Epidermal melanocyte (primary cell): ENCODE data around the gene PLN.

ENCODE experiments used
- DNase-seq: peaks from one replicate; pipeline ENCODE4 v3.0.0; 2011; ENCODE audit warnings: low spot score; ENCODE audit not compliant: insufficient read length

PLN gene

GRCh38 chr6:118578617-118579016 lies 30.5 kb downstream of the PLN start:
- DNase-seq: no peak

GRCh38 chr6:118579786-118580185 lies 31.7 kb downstream of the PLN start:
- DNase-seq: no peak

- DNase-seq: no peak
These were observed 32.7 kb downstream of the PLN start for GRCh38 chr6:118580585-118581419.

GRCh38 chr6:118581489-118581959 lies 33.4 kb downstream of the PLN start:
- DNase-seq: no peak

- no peak for DNase-seq
These were observed 36.8 kb downstream of the PLN start for GRCh38 chr6:118584911-118585310.

GRCh38 chr6:118586746-118587485 lies 38.8 kb downstream of the PLN start:
- DNase-seq: no peak

- DNase-seq: no peak
These were observed 40.5 kb downstream of the PLN start for GRCh38 chr6:118588626-118589025.

- DNase-seq: no peak
These were observed 41.1 kb downstream of the PLN start for GRCh38 chr6:118589186-118589585.

- DNase-seq: no peak
These were observed 41.7 kb downstream of the PLN start for GRCh38 chr6:118589649-118590365.

GRCh38 chr6:118591897-118592296 lies 43.8 kb downstream of the PLN start:
- no peak for DNase-seq

GRCh38 chr6:118594877-118595276 lies 46.8 kb downstream of the PLN start:
- DNase-seq: no peak

- no peak for DNase-seq
These were observed 48.8 kb downstream of the PLN start for GRCh38 chr6:118596774-118597320.

- DNase-seq: no peak
These were observed 49.5 kb downstream of the PLN start for GRCh38 chr6:118597636-118598035.

- DNase-seq: no peak
These were observed 50.2 kb downstream of the PLN start for GRCh38 chr6:118598324-118598723.

- no peak for DNase-seq
These were observed 54.2 kb downstream of the PLN start for GRCh38 chr6:118602300-118602699.

GRCh38 chr6:118603372-118603771 lies 55.3 kb downstream of the PLN start:
- no peak for DNase-seq

GRCh38 chr6:118606268-118606667 lies 58.2 kb downstream of the PLN start:
- no peak for DNase-seq

GRCh38 chr6:118606858-118607257 lies 58.8 kb downstream of the PLN start:
- no peak for DNase-seq
